ENCODE measurements around the gene TRIM21. TPM values are rescaled to one million over a fixed set of nuclear protein-coding genes. Genes with fewer than 3 reads are reported as not detected.
"Not testable (repeated sequence)": the region's sequence is repeated elsewhere in the genome, so short reads cannot be mapped to it uniquely, and the experiment has no call there.

TRIM21 gene
- total and polyA plus RNA-seq, 2 of the 13 experiments (the other 11 are each of a cell fraction or from before 2014, with no cell fraction given): 6.2 to 9.6 TPM

DNA sequence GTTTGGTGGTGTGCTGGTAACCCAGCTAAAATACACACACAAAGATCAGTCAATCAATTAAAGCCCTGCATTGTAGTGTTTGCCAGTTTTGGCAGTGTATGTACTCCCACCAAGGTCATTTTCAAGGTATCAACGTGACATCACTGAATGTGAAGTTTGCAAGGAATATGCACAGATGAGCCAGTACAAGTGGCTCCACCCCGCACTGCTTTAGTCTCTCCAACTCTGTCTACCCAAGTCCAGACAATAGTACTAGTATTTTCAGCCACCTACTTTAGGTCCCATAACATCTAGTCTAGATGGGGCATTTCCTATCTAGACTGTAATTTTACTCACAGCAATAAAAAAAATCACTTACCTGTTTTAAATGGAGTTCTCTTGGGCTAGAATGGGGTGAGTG lies 48.1 kb downstream of the TRIM21 start:
- DNase-seq (ENCODE audit: low spot score); H3K4me2 ChIP-seq (ENCODE audit: low read depth, low read length); intact Hi-C loops (cut with micrococcal nuclease; ENCODE audit: unreplicated experiment); ATAC-seq; H3K36me3 ChIP-seq (replicated peaks in 1 of 2; ENCODE audit: control insufficient read depth in 1 of 2, insufficient read depth in 2 of 2, low read length in 2 of 2); H3K27ac ChIP-seq (ENCODE audit: extremely low read length, insufficient read depth, low read length); BruUV-seq (replicated peaks); H4K20me1 ChIP-seq (ENCODE audit: insufficient read depth, low read length); H3K4me3 ChIP-seq (replicated peaks in 1 of 3; ENCODE audit: insufficient read depth in 1 of 3, low read depth in 2 of 3, low read length in 3 of 3); H2AFZ ChIP-seq (ENCODE audit: low read length); H3K4me1 ChIP-seq (ENCODE audit: insufficient read depth, low read length); FAIRE-seq; CTCF ChIA-PET (ENCODE audit: low intra/inter-chr PET ratio, low total read pairs); H3K79me2 ChIP-seq (ENCODE audit: insufficient read depth, low read length); H3K9ac ChIP-seq (ENCODE audit: insufficient read depth, low read depth, low read length); H3K9me3 ChIP-seq (ENCODE audit: low read length); H3K27me3 ChIP-seq (ENCODE audit: control insufficient read depth in 1 of 2, insufficient read depth in 2 of 2, low read length in 2 of 2); in situ Hi-C loops (cut with HindIII; ENCODE audit: extremely low pct_ligation_motif_present, low pct_unique_long_range_greater_than_20kb); POLR2A ChIA-PET: not testable (repeated sequence)
- 3% methylated on average over 2 of the region's 2 CpGs for WGBS (ENCODE audit: low lambda C conversion rate)

Other genes with a start within 250 kb of the TRIM21 start
- gene OR52B4, start 25.3 kb downstream of the TRIM21 start, total RNA-seq (2016; rRNA removed; fragmentation: Illumina TruSeq; extraction: Trizol): not detected in 2 replicates
- 0.09 TPM in 1 of 2 replicates, not detected in the other for gene OR52B4, start 25.3 kb downstream of the TRIM21 start, polyA plus RNA-seq (2011; rRNA removed)
- gene OR52K2, start 55.6 kb upstream of the TRIM21 start, total RNA-seq (2016; rRNA removed; fragmentation: Illumina TruSeq; extraction: Trizol): not detected in 2 replicates
- not detected in 2 replicates for gene OR52K2, start 55.6 kb upstream of the TRIM21 start, polyA plus RNA-seq (2011; rRNA removed)
- not detected in 2 replicates for gene OR52K1, start 88.9 kb upstream of the TRIM21 start, total RNA-seq (2016; rRNA removed; fragmentation: Illumina TruSeq; extraction: Trizol)
- not detected in 2 replicates for gene OR52K1, start 88.9 kb upstream of the TRIM21 start, polyA plus RNA-seq (2011; rRNA removed)
- gene OR52M1, start 151.5 kb upstream of the TRIM21 start, total RNA-seq (2016; rRNA removed; fragmentation: Illumina TruSeq; extraction: Trizol): not detected in 2 replicates
- not detected in 2 replicates for gene OR52M1, start 151.5 kb upstream of the TRIM21 start, polyA plus RNA-seq (2011; rRNA removed)
- gene OR52I2, start 188.0 kb upstream of the TRIM21 start, total RNA-seq (2016; rRNA removed; fragmentation: Illumina TruSeq; extraction: Trizol): not detected in 2 replicates
- not detected in 2 replicates for gene OR52I2, start 188.0 kb upstream of the TRIM21 start, polyA plus RNA-seq (2011; rRNA removed)
- not detected in 2 replicates for gene OR52I1, start 200.3 kb upstream of the TRIM21 start, total RNA-seq (2016; rRNA removed; fragmentation: Illumina TruSeq; extraction: Trizol)
- not detected in 2 replicates for gene OR52I1, start 200.3 kb upstream of the TRIM21 start, polyA plus RNA-seq (2011; rRNA removed)
- gene TRIM68, start 214.5 kb upstream of the TRIM21 start, total RNA-seq (2016; rRNA removed; fragmentation: Illumina TruSeq; extraction: Trizol): not detected in 2 replicates
- gene TRIM68, start 214.5 kb upstream of the TRIM21 start, polyA plus RNA-seq (2011; rRNA removed): not detected in 2 replicates
- gene OR51D1, start 243.8 kb upstream of the TRIM21 start, total RNA-seq (2016; rRNA removed; fragmentation: Illumina TruSeq; extraction: Trizol): not detected in 2 replicates
- gene OR51D1, start 243.8 kb upstream of the TRIM21 start, polyA plus RNA-seq (2011; rRNA removed): not detected in 2 replicates